Activated T-cell treated with anti-CD3 and anti-CD28 coated beads for 4 hours (primary cell): ENCODE data around the gene CCL1.
A peak's percentile ranks its signal among the peaks of the same experiment; 100 is the strongest.

Source experiments
- DNase-seq: peaks from one replicate; pipeline ENCODE4 v3.0.0-alpha.2; 2020

Gene CCL1

GRCh38 chr17:34382621-34383124 is 19.6 kb upstream of the CCL1 start:
- DNase-seq: no peak

DNA sequence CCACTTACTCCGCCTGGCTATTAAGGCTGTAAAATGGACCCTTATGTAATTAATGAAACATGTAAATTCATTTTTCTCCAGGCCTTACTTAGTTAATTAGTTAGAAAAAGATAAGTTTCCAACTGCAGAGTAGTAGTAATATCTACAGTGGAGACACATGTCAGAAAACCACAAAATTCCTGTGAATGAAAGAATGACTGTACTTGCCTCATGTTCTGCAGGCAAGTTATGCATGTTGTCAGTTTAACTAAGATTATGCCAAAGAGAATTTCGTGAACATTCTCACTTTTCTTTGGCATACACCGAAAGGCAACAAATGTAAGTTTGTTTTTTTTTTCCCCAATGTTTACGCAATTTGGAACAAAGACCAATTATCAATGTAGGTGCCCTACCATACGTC is 16.8 kb upstream of the CCL1 start:
- no peak for DNase-seq

DNA sequence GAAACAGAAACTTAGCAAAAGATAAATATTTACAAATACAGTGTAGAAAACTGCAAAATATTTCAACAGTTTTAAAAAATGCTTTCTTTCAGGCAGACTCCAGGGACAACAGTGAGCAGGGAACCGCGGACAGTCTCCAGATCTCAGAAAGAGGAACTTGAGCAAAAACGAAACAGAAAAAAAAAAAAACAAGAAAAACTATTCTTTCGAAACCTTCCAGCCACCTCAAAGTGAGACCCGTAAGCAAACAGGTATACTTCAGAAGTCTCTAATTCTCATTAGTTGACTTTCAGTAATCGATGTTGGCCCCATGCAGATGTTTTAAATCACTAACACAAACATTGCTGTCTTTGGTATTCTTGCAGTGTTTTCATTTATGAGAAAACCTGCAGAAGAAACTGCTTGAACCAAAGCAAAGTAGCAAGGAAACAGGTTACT is 15.7 kb upstream of the CCL1 start:
- DNase-seq: no peak

GRCh38 chr17:34377078-34377823 is 14.2 kb upstream of the CCL1 start:
- DNase-seq: no peak

DNA sequence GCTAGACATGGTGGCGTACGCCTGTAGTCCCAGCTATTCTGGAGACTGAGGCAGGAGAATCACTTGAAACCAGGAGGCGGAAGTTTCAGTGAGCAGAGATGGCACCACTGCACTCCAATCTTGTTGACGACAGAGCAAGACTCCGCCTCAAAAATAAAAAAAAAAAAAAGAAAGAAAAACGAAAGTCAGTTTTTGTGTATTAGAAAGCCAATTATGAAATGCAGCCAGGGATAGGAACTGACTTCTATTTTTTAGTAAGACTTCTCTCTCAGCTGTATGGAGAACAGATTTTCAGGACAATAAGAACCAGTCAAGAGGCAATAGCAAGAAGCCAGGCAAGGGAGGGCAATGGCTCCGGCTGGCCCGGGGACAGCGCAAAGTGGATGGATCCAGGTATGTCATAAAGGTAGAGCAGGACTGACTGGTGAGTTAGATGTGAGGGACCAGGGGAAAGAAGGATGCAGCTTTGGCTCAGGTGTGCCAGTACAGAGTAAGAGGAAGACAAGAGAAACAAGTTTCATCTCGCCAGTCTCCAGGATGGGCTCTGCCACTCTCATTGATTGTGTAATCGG is 12.5 kb upstream of the CCL1 start:
- no peak for DNase-seq

DNA sequence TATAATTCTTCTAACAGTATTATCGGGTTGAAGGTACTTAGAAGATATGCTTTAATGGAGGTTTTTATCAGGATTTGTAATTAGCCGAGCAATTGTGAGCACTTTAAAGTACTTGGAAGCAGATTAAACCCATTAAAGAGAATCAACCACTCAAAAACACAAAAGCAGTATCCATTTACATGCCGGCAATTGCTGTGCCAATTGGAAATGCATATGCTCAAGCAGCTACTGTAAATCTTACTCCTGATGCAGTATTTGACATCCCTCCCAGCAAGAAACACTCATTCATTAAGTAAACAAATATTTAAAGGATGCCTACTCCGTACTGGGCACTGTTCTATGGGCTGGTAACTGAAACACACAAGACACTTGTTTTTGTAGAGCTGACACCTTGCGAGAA is 11.4 kb upstream of the CCL1 start:
- DNase-seq: no peak

- DNase-seq: no peak
Observed at GRCh38 chr17:34371405-34372100, 8.5 kb upstream of the CCL1 start.

GRCh38 chr17:34370997-34371395 is 8.0 kb upstream of the CCL1 start:
- no peak for DNase-seq

- no peak for DNase-seq
Observed at GRCh38 chr17:34370376-34370996, 7.5 kb upstream of the CCL1 start.

DNA sequence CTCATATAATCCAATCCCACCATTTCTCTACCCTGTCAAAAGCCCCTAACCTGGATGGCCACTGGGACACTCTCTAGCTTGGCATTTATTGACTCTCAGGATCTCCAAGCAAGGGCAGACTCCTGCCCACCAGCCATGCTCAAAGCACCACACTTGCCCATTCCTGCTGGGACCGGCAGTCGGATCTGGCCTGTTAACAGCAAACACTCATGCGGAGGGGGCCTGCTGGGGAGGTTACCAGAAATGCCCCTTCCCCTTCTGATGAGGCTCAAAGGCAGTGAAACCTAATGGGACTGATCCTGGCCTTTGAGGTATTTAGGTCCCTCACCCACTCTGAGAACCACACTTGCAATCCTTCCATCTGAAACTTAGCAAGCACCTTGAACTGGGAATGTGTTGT is 6.5 kb upstream of the CCL1 start:
- no peak for DNase-seq

DNA sequence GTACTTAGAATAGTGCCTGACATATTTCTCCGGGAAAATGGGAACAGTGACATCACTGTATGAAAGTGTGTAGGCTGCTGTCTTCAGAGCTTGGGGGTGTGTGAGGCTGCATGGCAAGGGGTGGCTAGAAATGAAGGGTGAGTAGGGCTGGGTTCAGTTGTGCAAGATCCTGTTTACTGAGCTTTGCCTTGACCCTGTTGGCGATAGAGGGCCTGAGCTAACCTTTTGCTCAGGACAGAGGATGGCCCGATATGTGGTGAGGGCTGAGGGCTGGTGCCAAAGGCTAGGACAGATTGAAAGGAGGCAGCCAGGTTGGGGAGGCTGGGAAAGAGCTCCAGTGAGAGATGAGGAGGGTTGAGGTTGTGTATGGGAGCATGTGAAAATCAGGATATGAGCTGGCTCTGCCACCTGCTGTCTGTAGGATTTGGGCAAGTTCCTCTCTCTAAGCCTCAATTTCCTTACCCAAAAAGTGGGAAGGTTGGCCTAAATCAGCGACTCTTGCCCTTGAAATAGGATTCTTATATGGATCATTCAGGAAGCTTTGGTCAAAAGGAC is 6.0 kb upstream of the CCL1 start:
- no peak for DNase-seq

GRCh38 chr17:34368196-34368945 is 5.3 kb upstream of the CCL1 start:
- no peak for DNase-seq

DNA sequence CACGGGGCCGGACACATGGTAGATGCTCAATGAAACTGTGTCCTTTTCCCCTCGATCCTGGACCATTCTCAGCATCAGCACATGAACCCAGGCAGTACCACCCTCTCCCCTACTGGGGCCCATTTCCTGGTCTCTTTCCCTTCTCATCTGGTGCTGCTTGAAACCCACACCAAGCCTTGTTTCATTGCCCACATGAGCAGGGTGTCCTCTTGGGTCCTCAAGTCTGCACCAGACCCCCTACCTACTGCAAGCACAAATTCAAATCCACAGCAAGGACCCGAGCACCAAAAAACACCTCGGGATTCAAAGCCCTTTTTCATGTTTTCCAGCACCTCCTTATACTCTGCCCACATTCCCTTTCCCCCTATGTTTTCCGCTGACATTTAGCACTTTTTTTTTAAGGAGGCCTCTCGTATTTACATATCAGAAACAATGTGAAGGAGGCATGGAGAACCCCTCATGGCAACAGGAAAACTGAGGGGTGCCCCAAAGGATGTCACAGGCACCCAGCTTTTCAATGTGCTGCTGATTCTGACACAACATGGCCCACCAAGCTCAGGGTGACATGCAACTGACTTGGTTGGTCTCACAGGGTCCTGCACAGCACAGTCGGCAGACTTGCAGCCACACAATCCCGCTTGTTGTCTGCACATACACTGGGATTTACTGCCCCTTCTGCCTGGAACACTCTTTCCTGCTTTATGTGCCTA is 4.6 kb upstream of the CCL1 start:
- DNase-seq: no peak

GRCh38 chr17:34366529-34367107 is 3.6 kb upstream of the CCL1 start:
- DNase-seq: no peak

DNA sequence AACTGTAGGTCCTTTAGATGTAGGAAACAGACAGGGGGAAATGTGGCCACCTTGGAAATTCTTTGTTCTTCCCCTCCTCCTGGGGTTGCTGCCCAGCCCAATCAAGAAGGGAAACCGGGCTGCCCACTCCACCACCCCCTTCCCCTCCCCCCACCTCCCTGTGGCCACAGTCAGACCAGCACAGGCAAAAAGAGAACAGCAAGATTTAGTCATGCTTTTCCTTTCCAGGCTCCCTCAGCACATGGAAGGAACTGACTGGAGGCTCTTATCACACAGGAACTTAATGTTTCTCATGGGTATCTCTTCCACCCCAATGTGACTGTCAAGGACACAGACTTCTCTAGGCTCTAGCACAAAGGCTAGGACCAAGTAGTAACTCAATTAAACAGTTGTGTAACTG is 3.0 kb upstream of the CCL1 start:
- no peak for DNase-seq

GRCh38 chr17:34365340-34365739 is 2.3 kb upstream of the CCL1 start:
- no peak for DNase-seq

- DNase-seq: no peak
Observed at GRCh38 chr17:34364751-34365150, 1.7 kb upstream of the CCL1 start.

- DNase-seq: peak; percentile 11
Observed at GRCh38 chr17:34361478-34362061, 1.5 kb downstream of the CCL1 start.

DNA sequence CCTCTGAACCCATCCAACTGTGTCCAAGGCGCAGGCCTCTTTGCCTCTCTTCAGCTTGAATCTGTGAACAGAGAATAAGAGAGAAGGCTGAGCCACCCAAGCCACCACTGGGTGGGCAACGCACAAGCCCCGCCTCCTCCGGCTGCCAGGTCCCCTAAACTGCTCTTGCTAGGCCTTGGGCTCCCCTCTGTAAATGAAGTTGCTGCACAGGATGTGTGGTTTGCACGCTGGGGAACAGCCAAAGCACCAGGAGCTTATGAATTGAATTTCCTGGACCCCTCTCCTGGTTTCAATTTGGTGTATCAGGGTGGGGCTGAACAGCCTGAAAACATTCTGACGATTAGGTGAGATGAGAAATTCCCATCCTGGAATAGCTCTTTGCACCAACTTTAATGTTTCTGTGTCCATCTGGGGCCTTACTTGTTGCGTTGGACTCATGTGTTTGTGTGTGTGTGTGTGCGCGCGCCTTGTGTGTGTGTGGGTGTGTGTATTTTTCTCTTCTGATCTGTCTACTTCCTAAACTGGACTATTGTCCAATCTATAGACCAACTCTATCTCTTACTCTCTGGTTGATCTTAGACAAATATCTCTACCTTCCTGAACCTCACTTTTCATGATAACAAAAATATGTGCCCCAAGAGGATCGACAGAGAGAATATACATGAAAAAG is 2.3 kb downstream of the CCL1 start:
- DNase-seq: no peak

DNA sequence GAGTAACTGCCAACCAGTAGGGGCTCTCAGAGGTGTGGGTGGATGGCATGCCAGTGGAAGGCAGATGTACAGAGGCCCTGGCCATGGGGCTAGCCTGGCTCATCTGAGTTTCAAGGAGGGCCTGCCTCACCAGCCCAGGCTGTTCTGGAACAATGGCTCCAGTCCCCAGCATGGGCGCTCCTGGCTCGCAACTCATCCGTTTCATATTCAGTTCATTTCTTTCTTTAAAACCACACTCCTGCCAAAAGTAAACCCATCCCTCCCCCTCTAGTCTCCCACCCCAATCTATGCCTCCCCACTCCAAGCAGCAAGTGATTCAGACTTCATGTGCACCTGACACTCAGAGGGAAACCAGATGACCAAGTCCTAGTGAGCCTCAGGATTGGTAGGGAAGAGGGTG is 4.4 kb downstream of the CCL1 start:
- DNase-seq: no peak

- DNase-seq: no peak
Observed at GRCh38 chr17:34357398-34357797, 5.6 kb downstream of the CCL1 start.
